HL-60 (cell line): Measurements from ENCODE around the gene NPAS1.

ENCODE experiments used
- CTCF ChIP-seq: IDR thresholded peaks from one replicate; pipeline ENCODE4 v1.5.1; 2011; ENCODE audit warnings: low read length, control low read depth, inconsistent platforms; ENCODE audit not compliant: insufficient read depth
- GABPA ChIP-seq: IDR thresholded peaks from 2 replicates; pipeline ENCODE4 v1.6.1; 2012; ENCODE audit warnings: low read depth
- POLR2AphosphoS5 ChIP-seq: IDR thresholded peaks from 2 replicates; pipeline ENCODE4 v1.6.1; 2012; ENCODE audit warnings: low read depth
- TF ChIP-seq, protein P1 (sequence below): IDR thresholded peaks from 2 replicates; pipeline ENCODE4 v1.6.1; 2012; ENCODE audit warnings: low read depth; ENCODE audit not compliant: insufficient replicate concordance

DNA sequence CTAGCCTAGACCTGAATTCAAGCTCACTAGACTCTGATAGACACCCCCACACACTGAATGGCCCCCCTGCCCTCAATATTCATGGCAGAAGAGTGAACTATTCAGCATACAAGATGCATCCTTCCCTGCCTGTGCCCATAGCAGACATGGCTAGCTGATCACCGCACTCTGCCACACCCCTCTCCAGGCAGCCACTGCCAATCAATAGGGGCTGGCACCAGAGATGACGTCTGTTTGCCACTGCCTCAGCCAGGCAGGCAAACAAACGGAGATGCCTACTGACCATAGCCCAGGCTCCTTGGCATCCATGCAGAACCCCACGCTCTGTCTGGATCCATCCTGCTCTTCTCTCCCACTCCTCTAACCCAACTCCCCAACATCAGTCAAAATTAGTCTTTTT, 13.8 kb upstream of the NPAS1 start:
- TF ChIP-seq CTCF = no peak
- TF ChIP-seq GABPA = no peak
- no peak for TF ChIP-seq POLR2AphosphoS5
- TF ChIP-seq, protein P1, sequence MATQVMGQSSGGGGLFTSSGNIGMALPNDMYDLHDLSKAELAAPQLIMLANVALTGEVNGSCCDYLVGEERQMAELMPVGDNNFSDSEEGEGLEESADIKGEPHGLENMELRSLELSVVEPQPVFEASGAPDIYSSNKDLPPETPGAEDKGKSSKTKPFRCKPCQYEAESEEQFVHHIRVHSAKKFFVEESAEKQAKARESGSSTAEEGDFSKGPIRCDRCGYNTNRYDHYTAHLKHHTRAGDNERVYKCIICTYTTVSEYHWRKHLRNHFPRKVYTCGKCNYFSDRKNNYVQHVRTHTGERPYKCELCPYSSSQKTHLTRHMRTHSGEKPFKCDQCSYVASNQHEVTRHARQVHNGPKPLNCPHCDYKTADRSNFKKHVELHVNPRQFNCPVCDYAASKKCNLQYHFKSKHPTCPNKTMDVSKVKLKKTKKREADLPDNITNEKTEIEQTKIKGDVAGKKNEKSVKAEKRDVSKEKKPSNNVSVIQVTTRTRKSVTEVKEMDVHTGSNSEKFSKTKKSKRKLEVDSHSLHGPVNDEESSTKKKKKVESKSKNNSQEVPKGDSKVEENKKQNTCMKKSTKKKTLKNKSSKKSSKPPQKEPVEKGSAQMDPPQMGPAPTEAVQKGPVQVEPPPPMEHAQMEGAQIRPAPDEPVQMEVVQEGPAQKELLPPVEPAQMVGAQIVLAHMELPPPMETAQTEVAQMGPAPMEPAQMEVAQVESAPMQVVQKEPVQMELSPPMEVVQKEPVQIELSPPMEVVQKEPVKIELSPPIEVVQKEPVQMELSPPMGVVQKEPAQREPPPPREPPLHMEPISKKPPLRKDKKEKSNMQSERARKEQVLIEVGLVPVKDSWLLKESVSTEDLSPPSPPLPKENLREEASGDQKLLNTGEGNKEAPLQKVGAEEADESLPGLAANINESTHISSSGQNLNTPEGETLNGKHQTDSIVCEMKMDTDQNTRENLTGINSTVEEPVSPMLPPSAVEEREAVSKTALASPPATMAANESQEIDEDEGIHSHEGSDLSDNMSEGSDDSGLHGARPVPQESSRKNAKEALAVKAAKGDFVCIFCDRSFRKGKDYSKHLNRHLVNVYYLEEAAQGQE = no peak
